ENCODE measurements around the gene BEST1.
"Not testable (repeated sequence)": the region's sequence is repeated elsewhere in the genome, so short reads cannot be mapped to it uniquely, and the experiment has no call there.

The BEST1 gene

DNA sequence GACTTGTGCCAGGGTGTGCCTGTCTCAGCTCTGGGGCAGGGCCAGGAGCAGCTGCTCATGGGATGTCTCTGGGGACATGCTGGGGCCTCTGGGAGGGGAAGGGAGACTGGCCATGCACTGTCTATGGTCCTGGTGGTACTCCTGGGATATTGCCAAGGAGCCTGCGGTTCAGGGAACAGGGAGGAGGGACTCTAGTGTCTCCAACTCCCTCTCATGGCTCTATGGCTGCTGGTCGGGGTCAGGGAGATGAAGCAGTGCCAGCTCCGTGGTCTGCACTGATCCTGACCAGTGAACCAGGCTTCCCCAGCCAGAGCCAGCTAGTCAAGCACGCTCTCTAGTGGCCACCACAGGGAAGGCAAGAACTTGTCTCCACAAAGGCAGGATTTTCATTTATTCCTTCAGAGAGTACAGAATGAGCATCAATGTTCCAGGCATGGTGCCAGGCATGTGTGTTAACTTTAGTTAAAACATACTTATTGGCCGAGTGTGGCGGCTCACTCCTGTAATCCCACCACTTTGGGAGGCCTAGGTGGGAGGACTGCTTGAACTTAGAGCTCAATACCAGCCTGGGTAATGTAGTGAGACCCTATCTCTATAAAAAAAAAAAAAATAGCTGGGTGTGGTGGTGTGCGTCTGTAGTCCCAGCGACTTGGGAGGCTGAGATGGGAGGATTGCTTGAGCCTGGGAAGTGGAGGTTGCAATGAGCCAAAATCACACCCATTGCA, 2.5 kb upstream of the BEST1 start:
- in situ Hi-C loops (cut with MboI; ENCODE audit: low sequenced_read_pairs, unreplicated experiment): no loop called here
- TF ChIP-seq, protein P1, sequence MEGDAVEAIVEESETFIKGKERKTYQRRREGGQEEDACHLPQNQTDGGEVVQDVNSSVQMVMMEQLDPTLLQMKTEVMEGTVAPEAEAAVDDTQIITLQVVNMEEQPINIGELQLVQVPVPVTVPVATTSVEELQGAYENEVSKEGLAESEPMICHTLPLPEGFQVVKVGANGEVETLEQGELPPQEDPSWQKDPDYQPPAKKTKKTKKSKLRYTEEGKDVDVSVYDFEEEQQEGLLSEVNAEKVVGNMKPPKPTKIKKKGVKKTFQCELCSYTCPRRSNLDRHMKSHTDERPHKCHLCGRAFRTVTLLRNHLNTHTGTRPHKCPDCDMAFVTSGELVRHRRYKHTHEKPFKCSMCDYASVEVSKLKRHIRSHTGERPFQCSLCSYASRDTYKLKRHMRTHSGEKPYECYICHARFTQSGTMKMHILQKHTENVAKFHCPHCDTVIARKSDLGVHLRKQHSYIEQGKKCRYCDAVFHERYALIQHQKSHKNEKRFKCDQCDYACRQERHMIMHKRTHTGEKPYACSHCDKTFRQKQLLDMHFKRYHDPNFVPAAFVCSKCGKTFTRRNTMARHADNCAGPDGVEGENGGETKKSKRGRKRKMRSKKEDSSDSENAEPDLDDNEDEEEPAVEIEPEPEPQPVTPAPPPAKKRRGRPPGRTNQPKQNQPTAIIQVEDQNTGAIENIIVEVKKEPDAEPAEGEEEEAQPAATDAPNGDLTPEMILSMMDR (IDR thresholded peaks at IDR 0.05; ENCODE audit: borderline replicate concordance, control extremely low read depth, extremely low read depth, insufficient read depth, missing control alignments): peak; percentile 90
- peak; percentile 88 for DNase-seq (ENCODE audit: low spot score)

GRCh38 chr11:61948505-61948904, 1.6 kb upstream of the BEST1 start:
- TF ChIP-seq, protein P1 (IDR thresholded peaks at IDR 0.05; ENCODE audit: borderline replicate concordance, control extremely low read depth, extremely low read depth, insufficient read depth, missing control alignments): no peak
- DNase-seq (ENCODE audit: low spot score): no peak
- in situ Hi-C loops (cut with MboI; ENCODE audit: low sequenced_read_pairs, unreplicated experiment): no loop called here

DNA sequence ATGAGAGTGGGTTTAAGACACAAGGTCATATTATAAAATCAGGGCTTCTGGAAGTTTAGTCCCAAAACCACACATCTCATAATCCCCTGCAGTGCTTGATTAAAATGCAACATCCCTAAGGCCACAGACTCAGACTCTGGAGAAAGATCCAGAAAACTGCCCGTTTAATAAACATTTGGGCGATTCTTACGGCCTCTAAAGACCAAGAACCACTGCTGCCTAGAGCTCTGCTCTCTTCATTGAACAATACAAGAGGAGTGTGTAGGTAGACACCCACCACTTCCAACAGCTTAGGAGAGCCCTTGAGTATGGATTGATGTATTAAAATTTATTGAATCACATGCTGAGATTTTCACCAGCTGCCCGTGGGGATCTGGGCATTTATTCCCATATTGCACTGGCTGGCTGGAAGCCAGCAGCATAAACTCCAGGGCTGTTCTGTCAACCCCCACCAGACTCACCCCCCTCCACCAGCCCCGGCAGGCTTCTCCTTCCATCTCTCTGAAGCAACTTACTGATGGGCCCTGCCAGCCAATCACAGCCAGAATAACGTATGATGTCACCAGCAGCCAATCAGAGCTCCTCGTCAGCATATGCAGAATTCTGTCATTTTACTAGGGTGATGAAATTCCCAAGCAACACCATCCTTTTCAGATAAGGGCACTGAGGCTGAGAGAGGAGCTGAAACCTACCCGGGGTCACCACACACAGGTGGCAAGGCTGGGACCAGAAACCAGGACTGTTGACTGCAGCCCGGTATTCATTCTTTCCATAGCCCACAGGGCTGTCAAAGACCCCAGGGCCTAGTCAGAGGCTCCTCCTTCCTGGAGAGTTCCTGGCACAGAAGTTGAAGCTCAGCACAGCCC, 749 bp upstream of the BEST1 start:
- DNase-seq (ENCODE audit: low spot score): peak; percentile 47
- TF ChIP-seq, protein P1 (IDR thresholded peaks at IDR 0.05; ENCODE audit: borderline replicate concordance, control extremely low read depth, extremely low read depth, insufficient read depth, missing control alignments): no peak
- in situ Hi-C loops (cut with MboI; ENCODE audit: low sequenced_read_pairs, unreplicated experiment): no loop called here

- in situ Hi-C loops (cut with MboI; ENCODE audit: low sequenced_read_pairs, unreplicated experiment): no loop called here
- DNase-seq (ENCODE audit: low spot score): no peak
- TF ChIP-seq, protein P1 (IDR thresholded peaks at IDR 0.05; ENCODE audit: borderline replicate concordance, control extremely low read depth, extremely low read depth, insufficient read depth, missing control alignments): no peak
Observed at GRCh38 chr11:61951484-61952135, 1.5 kb downstream of the BEST1 start.

GRCh38 chr11:61952882-61953281, 2.7 kb downstream of the BEST1 start:
- in situ Hi-C loops (cut with MboI; ENCODE audit: low sequenced_read_pairs, unreplicated experiment): no loop called here
- TF ChIP-seq, protein P1 (IDR thresholded peaks at IDR 0.05; ENCODE audit: borderline replicate concordance, control extremely low read depth, extremely low read depth, insufficient read depth, missing control alignments): no peak
- no peak for DNase-seq (ENCODE audit: low spot score)

- in situ Hi-C loops (cut with MboI; ENCODE audit: low sequenced_read_pairs, unreplicated experiment); DNase-seq (ENCODE audit: low spot score): not testable (repeated sequence)
Observed at GRCh38 chr11:61953632-61954031, 3.5 kb downstream of the BEST1 start.

Data from GM13976 (cell line).